IMR-90 (cell line): Measurements from ENCODE around the gene PLCH1. TPM values are rescaled to one million over a fixed set of nuclear protein-coding genes. Genes with fewer than 3 reads are reported as not detected.

ENCODE experiments used
- ATAC-seq: fragments of 200-7000 bp; cut with Tn5 transposase; 2 replicates; pipeline ENCODE4 v1.9.1; 2020; ENCODE audit warnings: low read depth, mild to moderate bottlenecking, moderate library complexity
- BruUV-seq: library from RNA; stranded (reverse); fragments of 400-500 nt; replicated peaks from 2 replicates; lab custom pipeline; 2021; lab: Mats Ljungman, UMichigan
- CTCF ChIA-PET: fragments of 300-600 bp; formaldehyde crosslinking; extraction: SDS; loops from one replicate; lab custom pipeline; 2021; ENCODE audit warnings: antibody characterized with exemption; lab: Yijun Ruan, JAX
- POLR2A ChIA-PET: fragments of 300-600 bp; sonication (Branson Sonifier 250); formaldehyde crosslinking; loops from one replicate; lab custom pipeline; 2022; ENCODE audit warnings: antibody characterized with exemption; ENCODE audit not compliant: unreplicated experiment; lab: Charles Lee
- DNase-seq: peaks from one replicate; pipeline ENCODE4 v3.0.0; 2013
- H2AFZ ChIP-seq: replicated peaks from 2 replicates; pipeline ENCODE3; 2013; ENCODE audit warnings: low read length, mild to moderate bottlenecking; ENCODE audit not compliant: poor library complexity
- H2AK5ac ChIP-seq: 2 replicates; pipeline ENCODE4 v1.6.1; 2013; ENCODE audit warnings: low read depth, low read length, inconsistent platforms
- H2AK9ac ChIP-seq: replicated peaks from 2 replicates; pipeline ENCODE3; 2013; ENCODE audit warnings: mild to moderate bottlenecking, low read depth, low read length, moderate library complexity; ENCODE audit not compliant: poor library complexity
- H2BK120ac ChIP-seq: 2 replicates; pipeline ENCODE4 v1.6.1; 2013; ENCODE audit warnings: low read depth, low read length, inconsistent platforms
- H2BK15ac ChIP-seq: 3 replicates; pipeline ENCODE4 v1.6.1; 2013; ENCODE audit warnings: low read depth, low read length, inconsistent platforms
- H2BK20ac ChIP-seq: 2 replicates; pipeline ENCODE4 v1.6.1; 2013; ENCODE audit warnings: low read depth, mild to moderate bottlenecking, inconsistent platforms, low read length, moderate library complexity
- H2BK5ac ChIP-seq: 2 replicates; pipeline ENCODE4 v1.6.1; 2013; ENCODE audit warnings: mild to moderate bottlenecking, low read depth, low read length, inconsistent platforms; ENCODE audit not compliant: poor library complexity, severe bottlenecking
- H3K14ac ChIP-seq: replicated peaks from 2 replicates; pipeline ENCODE4 v1.6.1; 2013; ENCODE audit warnings: low read depth, low read length, inconsistent platforms
- H3K18ac ChIP-seq: 2 replicates; pipeline ENCODE4 v1.6.1; 2013; ENCODE audit warnings: low read depth, low read length, control low read depth
- H3K23ac ChIP-seq: 2 replicates; pipeline ENCODE4 v1.6.1; 2013; ENCODE audit warnings: low read depth, low read length, inconsistent platforms
- H3K27ac ChIP-seq: 2 replicates; pipeline ENCODE4 v1.5.1; 2013; ENCODE audit warnings: mild to moderate bottlenecking, control low read depth, low read length; ENCODE audit not compliant: insufficient read depth
- H3K27me3 ChIP-seq: 2 replicates; pipeline ENCODE4 v1.6.1; 2013; ENCODE audit warnings: low read length; ENCODE audit not compliant: control insufficient read depth, insufficient read depth
- H3K36me3 ChIP-seq: 2 replicates; pipeline ENCODE4 v1.6.1; 2013; ENCODE audit warnings: low read length, mixed read lengths; ENCODE audit not compliant: control insufficient read depth, insufficient read depth
- H3K4ac ChIP-seq: 2 replicates; pipeline ENCODE4 v1.6.1; 2013; ENCODE audit warnings: low read depth, low read length, inconsistent platforms
- H3K4me1 ChIP-seq: 2 replicates; pipeline ENCODE4 v1.6.1; 2013; ENCODE audit warnings: low read length, mixed read lengths; ENCODE audit not compliant: control insufficient read depth, insufficient read depth
- H3K4me2 ChIP-seq: 2 replicates; pipeline ENCODE4 v1.6.1; 2013; ENCODE audit warnings: low read depth, mild to moderate bottlenecking, control low read depth, low read length, moderate library complexity
- H3K4me3 ChIP-seq: 2 replicates; pipeline ENCODE4 v1.5.1; 2013; ENCODE audit warnings: low read depth, mild to moderate bottlenecking, control low read depth, low read length, moderate library complexity; ENCODE audit not compliant: insufficient read depth
- H3K56ac ChIP-seq: 2 replicates; pipeline ENCODE4 v1.6.1; 2013; ENCODE audit warnings: low read length, inconsistent platforms; ENCODE audit not compliant: insufficient read depth; ENCODE audit errors: extremely low read depth
- H3K79me1 ChIP-seq, 2 experiments: 2 replicates each; pipeline ENCODE4 v1.6.1; 2013; ENCODE audit warnings: low read length in 2 of 2, inconsistent platforms in 1 of 2, low read depth in 1 of 2
- H3K9ac ChIP-seq: 2 replicates; pipeline ENCODE4 v1.6.1; 2013; ENCODE audit warnings: low read depth, low read length, control low read depth
- H3K9me1 ChIP-seq: 2 replicates; pipeline ENCODE4 v1.6.1; 2013; ENCODE audit warnings: low read length, inconsistent platforms; ENCODE audit not compliant: insufficient read depth
- H3K9me3 ChIP-seq: 2 replicates; pipeline ENCODE4 v1.6.1; 2013; ENCODE audit warnings: low read length; ENCODE audit not compliant: control insufficient read depth, insufficient read depth
- H4K20me1 ChIP-seq: 2 replicates; pipeline ENCODE4 v1.6.1; 2013; ENCODE audit warnings: low read length, inconsistent platforms; ENCODE audit not compliant: insufficient read depth
- H4K5ac ChIP-seq: 2 replicates; pipeline ENCODE4 v1.6.1; 2013; ENCODE audit warnings: mild to moderate bottlenecking, low read depth, low read length, control low read depth
- H4K8ac ChIP-seq, 2 experiments: 2 replicates each; pipeline ENCODE4 v1.6.1; 2013; ENCODE audit warnings: low read depth in 2 of 2, low read length in 2 of 2, control low read depth in 1 of 2, inconsistent platforms in 1 of 2
- H4K91ac ChIP-seq: 2 replicates; pipeline ENCODE4 v1.6.1; 2013; ENCODE audit warnings: low read depth, low read length, inconsistent platforms; ENCODE audit not compliant: insufficient read depth
- BHLHE40 ChIP-seq: fragments of 150-350 bp; IDR thresholded peaks from 2 replicates; pipeline ENCODE4 v1.6.1; 2016; ENCODE audit warnings: mild to moderate bottlenecking, low read depth, low read length
- CHD1 ChIP-seq: IDR thresholded peaks from 2 replicates; pipeline ENCODE4 v1.6.1; 2012; ENCODE audit warnings: low read depth, low read length, improper control_type of control experiment
- FOS ChIP-seq: fragments of 150-350 bp; IDR thresholded peaks from 2 replicates; pipeline ENCODE4 v1.6.1; 2016; ENCODE audit warnings: low read depth, low read length
- MAFK ChIP-seq: IDR thresholded peaks from 2 replicates; pipeline ENCODE4 v1.6.1; 2012; ENCODE audit warnings: low read depth, low read length, improper control_type of control experiment
- MXI1 ChIP-seq: IDR thresholded peaks from 2 replicates; pipeline ENCODE4 v1.6.1; 2012; ENCODE audit warnings: low read depth, mild to moderate bottlenecking, low read length, moderate library complexity, borderline replicate concordance
- NFE2L2 ChIP-seq: fragments of 150-350 bp; IDR thresholded peaks from 2 replicates; pipeline ENCODE4 v1.6.1; 2016; ENCODE audit warnings: low read depth, mild to moderate bottlenecking, low read length
- POLR2A ChIP-seq: IDR thresholded peaks from 2 replicates; pipeline ENCODE4 v1.6.1; 2012; ENCODE audit warnings: mild to moderate bottlenecking, low read depth, low read length
- RAD21 ChIP-seq: IDR thresholded peaks from 2 replicates; pipeline ENCODE4 v1.6.1; 2012; ENCODE audit warnings: low read length, improper control_type of control experiment
- RCOR1 ChIP-seq: IDR thresholded peaks from 2 replicates; pipeline ENCODE4 v1.6.1; 2012; ENCODE audit warnings: mild to moderate bottlenecking, low read length, improper control_type of control experiment; ENCODE audit not compliant: insufficient replicate concordance
- RFX5 ChIP-seq: IDR thresholded peaks from 2 replicates; pipeline ENCODE4 v1.8.0; 2012; ENCODE audit warnings: low read depth, mild to moderate bottlenecking, low read length, moderate library complexity
- SMC3 ChIP-seq: fragments of 150-350 bp; IDR thresholded peaks from 2 replicates; pipeline ENCODE4 v1.6.1; 2016; ENCODE audit warnings: low read depth, mild to moderate bottlenecking, antibody characterized with exemption, low read length, moderate library complexity
- WGBS, 2 experiments: methylation state at CpG; one replicate each; pipeline versions ENCODE4 v1.1.5 to v1.1.7; 2013; ENCODE audit warnings: missing lambda C conversion rate in 2 of 2; ENCODE audit not compliant: insufficient read length in 1 of 2; ENCODE audit errors: extremely low coverage in 2 of 2; 5-methylcytosine and 5-hydroxymethylcytosine counted together
- dilution Hi-C: fragments of 300-500 bp; cut with HindIII; formaldehyde crosslinking; loops from one replicate; pipeline ENCODE4 v1.14.3; 2018; ENCODE audit warnings: low sequenced_read_pairs; ENCODE audit not compliant: unreplicated experiment
- in situ Hi-C: fragments of 300-500 bp; cut with MboI; formaldehyde crosslinking; loops from 3 replicates; pipeline ENCODE4 v1.14.3; 2019; ENCODE audit warnings: low sequenced_read_pairs, inconsistent platforms, mixed read lengths
- intact Hi-C: fragments of 100-400 bp; cut with micrococcal nuclease; formaldehyde crosslinking; loops from 2 replicates; pipeline ENCODE4 v1.10.0; 2022
- polyA plus RNA-seq, 3 experiments: library from polyadenylated mRNA; depleted of rRNA; stranded (reverse); fragments of >200 nt; gene quantifications; 2 replicates each; pipeline ENCODE4 v1.2.3, GENCODE V29; 2012; ENCODE audit warnings: low replicate concordance in 1 of 3
- total RNA-seq: library from RNA; depleted of rRNA; stranded (reverse); fragments of >200 nt; gene quantifications from 2 replicates; pipeline ENCODE4 v1.2.3, GENCODE V29; 2012
- TF ChIP-seq, protein P1 (sequence below): fragments of 150-350 bp; IDR thresholded peaks from 2 replicates; pipeline ENCODE4 v1.6.1; 2017; ENCODE audit warnings: mild to moderate bottlenecking, antibody characterized with exemption, low read length, low read depth

The PLCH1 gene
- total and polyA plus RNA-seq, 2 of the 4 experiments (the other 2 are of a cell fraction) = not detected

DNA sequence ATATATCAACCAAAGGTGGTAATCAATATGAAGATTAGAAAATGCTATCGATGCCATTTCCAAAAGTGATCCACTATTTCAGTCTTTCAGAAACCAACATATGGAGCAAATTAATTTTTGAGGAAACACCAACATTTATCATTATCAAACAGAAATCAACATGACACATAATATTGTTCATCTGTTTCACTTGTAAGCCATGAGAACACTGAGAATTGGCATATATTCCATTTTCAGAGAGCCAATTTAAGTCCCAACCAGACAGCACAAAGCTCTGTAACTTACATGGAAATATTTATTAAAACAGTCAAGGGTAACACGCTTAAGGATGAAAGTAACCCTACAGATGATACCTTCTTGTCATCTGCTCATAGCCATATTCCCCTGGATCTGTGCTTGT lies 413.8 kb downstream of the PLCH1 start:
- Histone ChIP-seq H2AK5ac (no peak overlapping the region), H2BK20ac (no peak overlapping the region), H3K27me3 (peaks cover 1% of the 10 kb centered on the region; the same call in 1 of the 2 replicates), H4K91ac (no peak overlapping the region), H4K5ac (no peak overlapping the region), H3K9me3 (no peaks in the 10 kb centered on the region), H3K14ac (no peak overlapping the region), H3K18ac (no peak overlapping the region), H3K79me1 (no peaks in the 10 kb centered on the region), H2AFZ (no peak overlapping the region), H3K4ac (no peak overlapping the region), H3K56ac (no peak overlapping the region), H2AK9ac (no peak overlapping the region), H4K8ac (no peak overlapping the region), H4K20me1 (no peaks in the 10 kb centered on the region), H2BK120ac (no peak overlapping the region), H3K4me2 (no peak overlapping the region), H3K27ac (no peak overlapping the region), H3K23ac (no peak overlapping the region), H3K36me3 (no peaks in the 10 kb centered on the region), H3K9me1 (no peaks in the 10 kb centered on the region; the same call in 1 of the 2 replicates), H2BK5ac (no peak overlapping the region), H3K9ac (no peak overlapping the region), H3K4me1 (no peaks in the 10 kb centered on the region), H3K4me3 (no peak overlapping the region), H2BK15ac (no peak overlapping the region)
- BruUV-seq = no TSS peak
- no CpG with 5 or more reads among the region's 2 CpGs for WGBS, 2 experiments
- ChIA-PET POLR2A (no interaction called here), CTCF (no interaction called here)
- intact Hi-C loops = no loop called here
- in situ Hi-C loops = loop anchor here (25.0 kb wide), 1 partner anchor 769 kb away; no protein-coding TSS in a partner anchor
- no peak for TF ChIP-seq RCOR1
- no peak for TF ChIP-seq POLR2A
- no peak for TF ChIP-seq CHD1
- no peak for TF ChIP-seq NFE2L2
- TF ChIP-seq BHLHE40 = no peak
- TF ChIP-seq RAD21 = no peak
- TF ChIP-seq FOS = no peak
- no peak for TF ChIP-seq MAFK
- no peak for TF ChIP-seq MXI1
- TF ChIP-seq RFX5 = no peak
- TF ChIP-seq SMC3 = no peak
- TF ChIP-seq, protein P1, sequence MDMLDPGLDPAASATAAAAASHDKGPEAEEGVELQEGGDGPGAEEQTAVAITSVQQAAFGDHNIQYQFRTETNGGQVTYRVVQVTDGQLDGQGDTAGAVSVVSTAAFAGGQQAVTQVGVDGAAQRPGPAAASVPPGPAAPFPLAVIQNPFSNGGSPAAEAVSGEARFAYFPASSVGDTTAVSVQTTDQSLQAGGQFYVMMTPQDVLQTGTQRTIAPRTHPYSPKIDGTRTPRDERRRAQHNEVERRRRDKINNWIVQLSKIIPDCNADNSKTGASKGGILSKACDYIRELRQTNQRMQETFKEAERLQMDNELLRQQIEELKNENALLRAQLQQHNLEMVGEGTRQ = no peak
- no peak for DNase-seq
- dilution Hi-C loops = no loop called here
- ATAC-seq = no peak
